IPS DF 19.7 (cell line): ENCODE data around the gene MICU2.
A peak's percentile ranks its signal among the peaks of the same experiment; 100 is the strongest.

ENCODE experiments used
- DNase-seq: peaks from one replicate; pipeline ENCODE4 v3.0.0-alpha.2; 2013; ENCODE audit warnings: low read depth, low spot score

MICU2 gene

GRCh38 chr13:21603531-21604448 lies at the start of gene MICU2:
Gene MICU2, minus strand, starts transcription at chr13:21604170. Its CDS starts 22 bp downstream, at chr13:21604148.
- peak; percentile 61 for DNase-seq

- no peak for DNase-seq
Measured at GRCh38 chr13:21641629-21642028, 37.7 kb upstream of the MICU2 start.

- DNase-seq: no peak
Measured at GRCh38 chr13:21639561-21639960, 35.6 kb upstream of the MICU2 start.

- DNase-seq: no peak
Measured at GRCh38 chr13:21638319-21639282, 34.6 kb upstream of the MICU2 start.

GRCh38 chr13:21637296-21637695 lies 33.3 kb upstream of the MICU2 start:
- no peak for DNase-seq

- DNase-seq: no peak
Measured at GRCh38 chr13:21636656-21637055, 32.7 kb upstream of the MICU2 start.

- DNase-seq: no peak
Measured at GRCh38 chr13:21632196-21632595, 28.2 kb upstream of the MICU2 start.

GRCh38 chr13:21625366-21625765 lies 21.4 kb upstream of the MICU2 start:
- DNase-seq: peak; percentile 7

- DNase-seq: no peak
Measured at GRCh38 chr13:21620861-21621260, 16.9 kb upstream of the MICU2 start.

GRCh38 chr13:21619633-21620220 lies 15.8 kb upstream of the MICU2 start:
- DNase-seq: no peak

GRCh38 chr13:21616880-21617279 lies 12.9 kb upstream of the MICU2 start:
- no peak for DNase-seq

- DNase-seq: no peak
Measured at GRCh38 chr13:21616205-21616866, 12.4 kb upstream of the MICU2 start.

GRCh38 chr13:21615427-21615826 lies 11.5 kb upstream of the MICU2 start:
- no peak for DNase-seq

GRCh38 chr13:21613791-21614190 lies 9.8 kb upstream of the MICU2 start:
- DNase-seq: no peak

- no peak for DNase-seq
Measured at GRCh38 chr13:21611385-21611784, 7.4 kb upstream of the MICU2 start.

- DNase-seq: no peak
Measured at GRCh38 chr13:21610687-21611086, 6.7 kb upstream of the MICU2 start.

- no peak for DNase-seq
Measured at GRCh38 chr13:21608961-21609360, 5.0 kb upstream of the MICU2 start.

- DNase-seq: no peak
Measured at GRCh38 chr13:21606796-21607195, 2.8 kb upstream of the MICU2 start.

GRCh38 chr13:21606251-21606650 lies 2.3 kb upstream of the MICU2 start:
- DNase-seq: no peak

GRCh38 chr13:21596722-21597121 lies 7.2 kb downstream of the MICU2 start:
- no peak for DNase-seq

GRCh38 chr13:21595546-21595822 lies 8.5 kb downstream of the MICU2 start:
- DNase-seq: no peak
